HCT116 (cell line): ENCODE results near the gene PBXIP1. TPM values are rescaled to one million over a fixed set of nuclear protein-coding genes. Genes with fewer than 3 reads are reported as not detected.

ENCODE experiments used
- ATAC-seq: fragments of 200-7000 bp; cut with Tn5 transposase; 2 replicates; pipeline ENCODE4 v1.9.1; 2020; ENCODE audit warnings: mild to moderate bottlenecking, moderate library complexity
- BruUV-seq: library from RNA; stranded (reverse); fragments of 400-500 nt; replicated peaks from 2 replicates; lab custom pipeline; 2021; lab: Mats Ljungman, UMichigan
- CTCF ChIA-PET: fragments of 300-600 bp; sonication (Branson Sonifier 250); formaldehyde crosslinking; loops from one replicate; lab custom pipeline; 2021; ENCODE audit warnings: antibody characterized with exemption; lab: Charles Lee
- POLR2A ChIA-PET: fragments of 300-600, 350-600 bp; sonication (Branson Sonifier 250); formaldehyde crosslinking; loops from one replicate; lab custom pipeline; 2021; ENCODE audit warnings: antibody characterized with exemption; lab: Charles Lee
- RAD21 ChIA-PET, 2 experiments: fragments of 300-600 bp; sonication (Branson Sonifier 250); formaldehyde crosslinking; loops; one replicate each; lab custom pipeline; 2023; ENCODE audit warnings: low total read pairs in 2 of 2; ENCODE audit not compliant: uncharacterized antibody in 2 of 2, unreplicated experiment in 2 of 2, low non-redundant PET in 1 of 2; lab: Charles Lee
- DNase-seq: peaks from one replicate; pipeline ENCODE4 v3.0.0-alpha.2; 2010; ENCODE audit warnings: low read depth, low spot score
- H2AFZ ChIP-seq: fragments of 200-600 bp; shearing (Covaris generic), sonication (generic); 2 replicates; pipeline ENCODE4 v1.6.1; 2017; ENCODE audit warnings: low read depth, mixed run types, mixed read lengths, antibody characterized with exemption, low read length; ENCODE audit not compliant: poor library complexity, severe bottlenecking
- H3K27ac ChIP-seq: 2 replicates; pipeline ENCODE4 v1.5.1; 2012; ENCODE audit warnings: low read depth, low read length
- H3K27me3 ChIP-seq: fragments of 200-600 bp; sonication (generic); 2 replicates; pipeline ENCODE4 v1.6.1; 2016; ENCODE audit warnings: mixed run types, low read length, mixed read lengths; ENCODE audit not compliant: insufficient read depth
- H3K36me3 ChIP-seq, 2 experiments: fragments of 200-500 bp in 1 of 2; fragments of 200-600 bp in 1 of 2; sonication (Bioruptor generic) in 1 of 2; sonication (generic) in 1 of 2; 2 replicates each; pipeline versions ENCODE4 v1.5.1 to v1.6.1; 2014 to 2016; ENCODE audit warnings: low read length in 2 of 2, inconsistent platforms in 1 of 2, mixed read lengths in 1 of 2, mixed run types in 1 of 2; ENCODE audit not compliant: insufficient read depth in 2 of 2, control insufficient read depth in 1 of 2
- H3K4me1 ChIP-seq, 2 experiments: fragments of 200-600 bp in 1 of 2; sonication (generic) in 1 of 2; 2 replicates each; pipeline versions ENCODE4 v1.5.1 to v1.6.1; 2012 to 2017; ENCODE audit warnings: low read length in 2 of 2, inconsistent platforms in 1 of 2, mild to moderate bottlenecking in 1 of 2, mixed read lengths in 1 of 2, mixed run types in 1 of 2, moderate library complexity in 1 of 2; ENCODE audit not compliant: insufficient read depth in 2 of 2, control insufficient read depth in 1 of 2
- H3K4me2 ChIP-seq: fragments of 200-600 bp; sonication (generic); 2 replicates; pipeline ENCODE4 v1.6.1; 2017; ENCODE audit warnings: mixed run types, low read length, mixed read lengths
- H3K4me3 ChIP-seq, 2 experiments: fragments of 200-600 bp in 1 of 2; sonication (generic) in 1 of 2; replicated peaks in 1 of 2; 2 replicates each; pipeline ENCODE4 v1.5.1; 2011 to 2016; ENCODE audit warnings: low read length in 2 of 2, control low read depth in 1 of 2, low read depth in 1 of 2, mild to moderate bottlenecking in 1 of 2, mixed read lengths in 1 of 2, mixed run types in 1 of 2
- H3K79me2 ChIP-seq: fragments of 200-600 bp; sonication (generic); 2 replicates; pipeline ENCODE4 v1.6.1; 2017; ENCODE audit warnings: mild to moderate bottlenecking, mixed run types, low read length, moderate library complexity, mixed read lengths; ENCODE audit not compliant: insufficient read depth
- H3K9ac ChIP-seq: fragments of 200-600 bp; sonication (generic); 2 replicates; pipeline ENCODE4 v1.6.1; 2016; ENCODE audit warnings: low read length, mixed read lengths
- H3K9me2 ChIP-seq: fragments of 200-600 bp; sonication (generic), shearing (Covaris generic); 2 replicates; pipeline ENCODE4 v1.6.1; 2017; ENCODE audit warnings: mixed run types, mild to moderate bottlenecking, moderate library complexity; ENCODE audit not compliant: insufficient read depth
- H3K9me3 ChIP-seq, 2 experiments: fragments of 200-500 bp in 1 of 2; fragments of 200-600 bp in 1 of 2; sonication (Bioruptor generic) in 1 of 2; sonication (generic) in 1 of 2; 2 replicates each; pipeline ENCODE4 v1.6.1; 2014 to 2017; ENCODE audit warnings: low read length in 2 of 2, mixed read lengths in 2 of 2, inconsistent platforms in 1 of 2, low read depth in 1 of 2, mild to moderate bottlenecking in 1 of 2, mixed run types in 1 of 2, moderate library complexity in 1 of 2; ENCODE audit not compliant: control insufficient read depth in 1 of 2, insufficient read depth in 1 of 2
- H4K20me1 ChIP-seq: fragments of 200-600 bp; sonication (generic), shearing (Covaris generic); 2 replicates; pipeline ENCODE4 v1.6.1; 2017; ENCODE audit warnings: mixed run types, mild to moderate bottlenecking, moderate library complexity; ENCODE audit not compliant: insufficient read depth
- CBX3 ChIP-seq: IDR thresholded peaks from 2 replicates; pipeline ENCODE4 v1.6.1; 2012; ENCODE audit warnings: low read depth
- CEBPB ChIP-seq: IDR thresholded peaks from 2 replicates; pipeline ENCODE4 v1.6.1; 2012; ENCODE audit warnings: low read depth
- EGR1 ChIP-seq: IDR thresholded peaks from 2 replicates; pipeline ENCODE4 v1.6.1; 2012; ENCODE audit warnings: low read depth
- EZH2 ChIP-seq: fragments of 200-600 bp; sonication (generic); IDR thresholded peaks from 2 replicates; pipeline ENCODE4 v1.6.1; 2017; ENCODE audit warnings: antibody characterized with exemption, mixed run types
- JUND ChIP-seq: IDR thresholded peaks from 2 replicates; pipeline ENCODE4 v1.6.1; 2012
- POLR2A ChIP-seq: IDR thresholded peaks from 2 replicates; pipeline ENCODE4 v1.7.0; 2011; ENCODE audit warnings: borderline replicate concordance; ENCODE audit not compliant: insufficient read depth, insufficient read length; ENCODE audit errors: extremely low read depth
- SIN3A ChIP-seq: IDR thresholded peaks from 2 replicates; pipeline ENCODE4 v1.6.1; 2012; ENCODE audit warnings: low read depth
- SP1 ChIP-seq: IDR thresholded peaks from 2 replicates; pipeline ENCODE4 v1.6.1; 2012; ENCODE audit warnings: low read depth
- SRF ChIP-seq: IDR thresholded peaks from 2 replicates; pipeline ENCODE4 v1.6.1; 2012; ENCODE audit warnings: low read depth
- TCF7L2 ChIP-seq: IDR thresholded peaks from 2 replicates; pipeline ENCODE4 v1.7.0; 2011; ENCODE audit warnings: borderline replicate concordance, inconsistent platforms; ENCODE audit not compliant: insufficient read depth, insufficient read length; ENCODE audit errors: extremely low read depth
- YY1 ChIP-seq: IDR thresholded peaks from 2 replicates; pipeline ENCODE4 v1.6.1; 2011; ENCODE audit warnings: low read length, low read depth, moderate library complexity, mild to moderate bottlenecking; ENCODE audit not compliant: insufficient replicate concordance; ENCODE audit errors: extremely low read depth
- ZFX ChIP-seq: fragments of 450-650 bp; IDR thresholded peaks from 2 replicates; pipeline ENCODE4 v1.6.1; 2017
- ZNF274 ChIP-seq: fragments of 200-500 bp; sonication (Bioruptor generic); IDR thresholded peaks from 2 replicates; pipeline ENCODE4 v1.6.1; 2014; ENCODE audit warnings: mild to moderate bottlenecking, low read depth, low read length, inconsistent platforms
- intact Hi-C: fragments of 100-400 bp; cut with micrococcal nuclease; formaldehyde crosslinking; loops from 2 replicates; pipeline ENCODE4 v1.10.0; 2022
- total RNA-seq: library from RNA; stranded (reverse); gene quantifications from one replicate; pipeline ENCODE4 v1.2.1, GENCODE V29; 2021; ENCODE audit not compliant: unreplicated experiment
- TF ChIP-seq, protein P1 (sequence below), 3 experiments: fragments of 200-600 bp in 1 of 3; sonication (generic) in 1 of 3; IDR thresholded peaks in 2 of 3; conservative IDR thresholded peaks in 1 of 3; 2 replicates each; pipeline ENCODE4 v1.5.1; 2012 to 2017; ENCODE audit warnings: low read depth in 2 of 3, low read length in 2 of 3, antibody characterized with exemption in 1 of 3, borderline replicate concordance in 1 of 3, control low read depth in 1 of 3, mild to moderate bottlenecking in 1 of 3, mixed read lengths in 1 of 3, mixed run types in 1 of 3, moderate library complexity in 1 of 3; ENCODE audit not compliant: insufficient read depth in 1 of 3
- TF ChIP-seq, protein P2 (sequence below): IDR thresholded peaks from 2 replicates; pipeline ENCODE4 v1.6.1; 2012

PBXIP1 gene
- total RNA-seq, 1 experiment from 2014 or later = 12.6 TPM

DNA sequence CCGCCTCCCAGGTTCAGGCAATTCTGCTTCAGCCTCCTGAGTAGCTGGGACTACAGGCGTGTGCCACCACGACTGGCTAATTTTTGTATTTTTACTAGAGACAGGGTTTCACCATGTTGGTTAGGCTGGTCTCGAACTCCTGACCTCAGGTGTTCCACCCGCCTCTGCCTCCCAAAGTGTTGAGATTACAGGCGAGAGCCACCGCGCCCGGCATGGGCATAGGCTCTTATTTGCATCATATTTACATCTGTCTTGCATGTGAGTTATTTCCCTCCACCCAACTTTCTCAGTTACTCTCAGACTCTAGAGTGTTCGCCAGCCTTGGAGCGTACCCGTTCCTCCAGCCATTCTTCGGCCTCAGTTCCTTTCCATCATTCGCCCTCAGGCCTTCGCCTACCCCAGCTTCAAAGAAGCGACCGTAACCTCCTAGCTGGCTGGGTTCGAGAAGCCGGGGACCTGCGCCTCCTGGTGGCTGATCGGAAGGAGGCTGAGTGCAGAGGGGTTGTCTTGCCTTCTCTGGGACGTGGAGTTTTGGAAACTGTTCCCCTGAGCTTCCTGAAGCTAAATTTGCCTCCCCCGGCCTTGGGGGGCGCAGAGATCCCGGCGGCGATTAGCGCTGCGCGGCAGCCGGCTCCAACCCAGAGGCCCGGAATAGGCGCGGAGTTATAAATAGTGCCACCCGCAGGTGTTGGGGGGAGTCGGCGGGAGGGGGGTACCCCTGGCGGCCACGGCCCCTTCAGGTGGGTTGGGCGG is 43.1 kb upstream of the PBXIP1 start:
- RAD21 ChIA-PET = interaction anchor here in 1 of 2 experiments (0.6 to 1.7 kb wide), 2 partner anchors 25 to 38 kb away, joined by 4 to 5 read pairs; partner anchors contain the start of gene PYGO2
- Histone ChIP-seq H3K27me3 (no peaks in the 10 kb centered on the region), H3K27ac (peak overlapping the region; percentile 99), H3K79me2 (peaks cover 14% of the 10 kb centered on the region), H3K9ac (peak overlapping the region; percentile 91), H4K20me1 (no peaks in the 10 kb centered on the region), H3K4me2 (peak overlapping the region; percentile 96), H3K9me3 (no peaks in the 10 kb centered on the region), H2AFZ (no peak overlapping the region), H3K4me3 (peak overlapping the region; percentile 85 to 98), H3K4me1 (peaks cover 24 to 60% of the 10 kb centered on the region in 2 experiments), H3K9me2 (no peaks in the 10 kb centered on the region), H3K36me3 (no peaks in the 10 kb centered on the region)
- intact Hi-C loops = loop anchor here (2.0 to 5.0 kb wide), 2 partner anchors 37 to 440 kb away; partner anchors contain the start of genes PYGO2 and UBE2Q1
- POLR2A ChIA-PET = interaction anchor here (0.9 to 2.5 kb wide), 4 partner anchors 18 to 46 kb away, joined by 4 to 22 read pairs (median 8); partner anchors contain the start of gene SHC1
- peak; percentile 23 for ATAC-seq
- CTCF ChIA-PET = interaction anchor here (1.0 to 2.6 kb wide), 18 partner anchors 10 to 554 kb away, joined by 3 to 25 read pairs (median 5); partner anchors contain the start of genes ADAM15, FLAD1, PBXIP1 and PYGO2
- peak; percentile 79 for DNase-seq
- BruUV-seq = no TSS peak
- no peak for TF ChIP-seq SP1
- TF ChIP-seq EGR1 = no peak
- TF ChIP-seq, protein P1, sequence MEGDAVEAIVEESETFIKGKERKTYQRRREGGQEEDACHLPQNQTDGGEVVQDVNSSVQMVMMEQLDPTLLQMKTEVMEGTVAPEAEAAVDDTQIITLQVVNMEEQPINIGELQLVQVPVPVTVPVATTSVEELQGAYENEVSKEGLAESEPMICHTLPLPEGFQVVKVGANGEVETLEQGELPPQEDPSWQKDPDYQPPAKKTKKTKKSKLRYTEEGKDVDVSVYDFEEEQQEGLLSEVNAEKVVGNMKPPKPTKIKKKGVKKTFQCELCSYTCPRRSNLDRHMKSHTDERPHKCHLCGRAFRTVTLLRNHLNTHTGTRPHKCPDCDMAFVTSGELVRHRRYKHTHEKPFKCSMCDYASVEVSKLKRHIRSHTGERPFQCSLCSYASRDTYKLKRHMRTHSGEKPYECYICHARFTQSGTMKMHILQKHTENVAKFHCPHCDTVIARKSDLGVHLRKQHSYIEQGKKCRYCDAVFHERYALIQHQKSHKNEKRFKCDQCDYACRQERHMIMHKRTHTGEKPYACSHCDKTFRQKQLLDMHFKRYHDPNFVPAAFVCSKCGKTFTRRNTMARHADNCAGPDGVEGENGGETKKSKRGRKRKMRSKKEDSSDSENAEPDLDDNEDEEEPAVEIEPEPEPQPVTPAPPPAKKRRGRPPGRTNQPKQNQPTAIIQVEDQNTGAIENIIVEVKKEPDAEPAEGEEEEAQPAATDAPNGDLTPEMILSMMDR (IDR thresholded peaks at IDR 0.05 in 2 of 3, conservative IDR thresholded peaks at IDR 0.05 in 1 of 3; ENCODE audit: borderline replicate concordance in 1 of 3, insufficient read depth in 1 of 3, low read depth in 2 of 3, low read length in 2 of 3) = peak in 2 of 3 experiments; percentile 96 to 97; a peak in 4 of 6 replicates
- peak; percentile 3 for TF ChIP-seq YY1
- TF ChIP-seq EZH2 = no peak
- TF ChIP-seq CBX3 = no peak
- TF ChIP-seq JUND = no peak
- peak; percentile 90 for TF ChIP-seq TCF7L2
- TF ChIP-seq POLR2A = peak; percentile 72
- TF ChIP-seq CEBPB = no peak
- TF ChIP-seq, protein P2, sequence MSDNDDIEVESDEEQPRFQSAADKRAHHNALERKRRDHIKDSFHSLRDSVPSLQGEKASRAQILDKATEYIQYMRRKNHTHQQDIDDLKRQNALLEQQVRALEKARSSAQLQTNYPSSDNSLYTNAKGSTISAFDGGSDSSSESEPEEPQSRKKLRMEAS = no peak
- TF ChIP-seq SRF = no peak
- no peak for TF ChIP-seq ZFX
- TF ChIP-seq SIN3A = no peak
- TF ChIP-seq ZNF274 = no peak
